GM18526 (cell line): Measurements from ENCODE around the gene TBX15.

Source experiments
- POLR2A ChIP-seq: IDR thresholded peaks from 3 replicates; pipeline ENCODE4 v1.6.1; 2011; ENCODE audit not compliant: insufficient read length; ENCODE audit errors: extremely low read depth

Gene TBX15

GRCh38 chr1:118933051-118933781, 54.9 kb downstream of the TBX15 start:
- no peak for TF ChIP-seq POLR2A

GRCh38 chr1:118931876-118932275, 56.3 kb downstream of the TBX15 start:
- no peak for TF ChIP-seq POLR2A

GRCh38 chr1:118928739-118929554, 59.2 kb downstream of the TBX15 start:
- TF ChIP-seq POLR2A, result no peak

GRCh38 chr1:118927427-118928187, 60.5 kb downstream of the TBX15 start:
- no peak for TF ChIP-seq POLR2A

GRCh38 chr1:118926261-118926660, 61.9 kb downstream of the TBX15 start:
- no peak for TF ChIP-seq POLR2A

GRCh38 chr1:118925651-118926050, 62.5 kb downstream of the TBX15 start:
- no peak for TF ChIP-seq POLR2A

- no peak for TF ChIP-seq POLR2A
These were observed 64.8 kb downstream of the TBX15 start for GRCh38 chr1:118923319-118923718.

GRCh38 chr1:118921994-118922393, 66.1 kb downstream of the TBX15 start:
- no peak for TF ChIP-seq POLR2A

GRCh38 chr1:118920124-118920717, 67.9 kb downstream of the TBX15 start:
- no peak for TF ChIP-seq POLR2A

- no peak for TF ChIP-seq POLR2A
These were observed 69.2 kb downstream of the TBX15 start for GRCh38 chr1:118918940-118919259.

GRCh38 chr1:118918230-118918939, 69.8 kb downstream of the TBX15 start:
- TF ChIP-seq POLR2A, result no peak

- TF ChIP-seq POLR2A, result no peak
These were observed 73.6 kb downstream of the TBX15 start for GRCh38 chr1:118914379-118915161.

- TF ChIP-seq POLR2A, result no peak
These were observed 74.3 kb downstream of the TBX15 start for GRCh38 chr1:118913818-118914217.

GRCh38 chr1:118912574-118912973, 75.6 kb downstream of the TBX15 start:
- no peak for TF ChIP-seq POLR2A

GRCh38 chr1:118911571-118911970, 76.6 kb downstream of the TBX15 start:
- no peak for TF ChIP-seq POLR2A

GRCh38 chr1:118907466-118907865, 80.7 kb downstream of the TBX15 start:
- TF ChIP-seq POLR2A, result no peak
